SK-N-SH (cell line): ENCODE measurements around the gene ACOXL. TPM values are rescaled to one million over a fixed set of nuclear protein-coding genes. Genes with fewer than 3 reads are reported as not detected.

ENCODE experiments used
- CTCF ChIA-PET: fragments of 300-600, 350-600 bp; formaldehyde crosslinking; extraction: SDS; loops from one replicate; lab custom pipeline; 2021; lab: Yijun Ruan, JAX
- POLR2A ChIA-PET: fragments of 350-600 bp; sonication (Branson Sonifier 250); formaldehyde crosslinking; extraction: SDS; loops from one replicate; lab custom pipeline; 2020; ENCODE audit warnings: antibody characterized with exemption, inconsistent platforms; lab: Yijun Ruan, JAX
- DNase-seq: peaks from one replicate; pipeline ENCODE4 v3.0.0; 2012
- H2AFZ ChIP-seq: fragments of 200-600 bp; sonication (generic); 2 replicates; pipeline ENCODE4 v1.8.1; 2016; ENCODE audit warnings: antibody characterized with exemption, mild to moderate bottlenecking, low read depth
- H3F3A ChIP-seq: fragments of 200-600 bp; sonication (generic); replicated peaks from 2 replicates; pipeline ENCODE3; 2016; ENCODE audit warnings: antibody characterized with exemption, mild to moderate bottlenecking; ENCODE audit not compliant: insufficient read depth
- H3K27ac ChIP-seq, 2 experiments: fragments of 200-500 bp in 1 of 2; fragments of 200-600 bp in 1 of 2; sonication (Bioruptor generic) in 1 of 2; sonication (generic), shearing (Covaris generic) in 1 of 2; 2 replicates each; pipeline versions ENCODE4 v1.5.1 to v1.6.1; 2014 to 2016; ENCODE audit warnings: low read depth in 2 of 2, inconsistent platforms in 1 of 2, low read length in 1 of 2, mild to moderate bottlenecking in 1 of 2, mixed read lengths in 1 of 2
- H3K27me3 ChIP-seq: fragments of 200-600 bp; sonication (generic), shearing (Covaris generic); 2 replicates; pipeline ENCODE4 v1.6.1; 2016; ENCODE audit warnings: mixed run types; ENCODE audit not compliant: insufficient read depth
- H3K36me3 ChIP-seq, 2 experiments: fragments of 200-500 bp in 1 of 2; fragments of 200-600 bp in 1 of 2; sonication (Bioruptor generic) in 1 of 2; sonication (generic) in 1 of 2; replicated peaks in 1 of 2; 2 replicates each; pipeline versions ENCODE3 to v1.5.1; 2014 to 2016; ENCODE audit warnings: low read length in 1 of 2, mild to moderate bottlenecking in 1 of 2; ENCODE audit not compliant: insufficient read depth in 2 of 2, control insufficient read depth in 1 of 2
- H3K4me1 ChIP-seq, 2 experiments: fragments of 200-500 bp in 1 of 2; fragments of 200-600 bp in 1 of 2; sonication (Bioruptor generic) in 1 of 2; sonication (generic), shearing (Covaris generic) in 1 of 2; 2 replicates each; pipeline versions ENCODE4 v1.5.1 to v1.6.1; 2014 to 2016; ENCODE audit warnings: low read depth in 1 of 2, low read length in 1 of 2, mixed run types in 1 of 2; ENCODE audit not compliant: insufficient read depth in 2 of 2, control insufficient read depth in 1 of 2
- H3K4me2 ChIP-seq: fragments of 200-600 bp; sonication (generic), shearing (Covaris generic); 2 replicates; pipeline ENCODE4 v1.6.1; 2017; ENCODE audit warnings: mixed run types
- H3K4me3 ChIP-seq, 2 experiments: fragments of 200-500 bp in 1 of 2; fragments of 200-600 bp in 1 of 2; sonication (Bioruptor generic) in 1 of 2; sonication (generic), shearing (Covaris generic) in 1 of 2; 2 replicates each; pipeline versions ENCODE4 v1.5.1 to v1.8.1; 2014 to 2016; ENCODE audit warnings: low read depth in 2 of 2, inconsistent platforms in 1 of 2, low read length in 1 of 2, mild to moderate bottlenecking in 1 of 2, mixed read lengths in 1 of 2, moderate library complexity in 1 of 2
- H3K79me2 ChIP-seq: fragments of 200-600 bp; sonication (generic); 2 replicates; pipeline ENCODE4 v1.8.1; 2017; ENCODE audit warnings: mild to moderate bottlenecking; ENCODE audit not compliant: insufficient read depth
- H3K9ac ChIP-seq: fragments of 200-600 bp; sonication (generic); 2 replicates; pipeline ENCODE4 v1.6.1; 2017; ENCODE audit warnings: mixed run types
- H3K9me2 ChIP-seq: fragments of 200-600 bp; sonication (generic); 2 replicates; pipeline ENCODE4 v1.6.1; 2017; ENCODE audit warnings: mixed run types
- H3K9me3 ChIP-seq: fragments of 200-600 bp; sonication (generic); 2 replicates; pipeline ENCODE4 v1.6.1; 2017; ENCODE audit warnings: mixed run types, mild to moderate bottlenecking, moderate library complexity
- H4K20me1 ChIP-seq: fragments of 200-600 bp; sonication (generic); 2 replicates; pipeline ENCODE4 v1.6.1; 2017; ENCODE audit warnings: mild to moderate bottlenecking, mixed run types; ENCODE audit not compliant: insufficient read depth
- CHD2 ChIP-seq: fragments of 150-350 bp; IDR thresholded peaks from 2 replicates; pipeline ENCODE4 v1.6.1; 2018; ENCODE audit warnings: low read length; ENCODE audit not compliant: partially characterized antibody
- ELF1 ChIP-seq: IDR thresholded peaks from 2 replicates; pipeline ENCODE4 v1.4.0; 2012
- EP300 ChIP-seq, 2 experiments: IDR thresholded peaks; 2 replicates each; pipeline versions ENCODE4 v1.4.0 to v1.6.1; 2012; ENCODE audit warnings: borderline replicate concordance in 1 of 2, low read depth in 1 of 2, low read length in 1 of 2
- FOXM1 ChIP-seq: IDR thresholded peaks from 2 replicates; pipeline ENCODE4 v1.4.0; 2012; ENCODE audit warnings: low read depth, mild to moderate bottlenecking
- GABPA ChIP-seq: IDR thresholded peaks from 2 replicates; pipeline ENCODE4 v1.4.0; 2012; ENCODE audit warnings: low read depth, mild to moderate bottlenecking
- JUND ChIP-seq: IDR thresholded peaks from 2 replicates; pipeline ENCODE4 v1.4.0; 2012
- MEF2A ChIP-seq: IDR thresholded peaks from 2 replicates; pipeline ENCODE4 v1.4.0; 2012; ENCODE audit warnings: low read depth, borderline replicate concordance
- MXI1 ChIP-seq: IDR thresholded peaks from 2 replicates; pipeline ENCODE4 v1.6.1; 2012; ENCODE audit warnings: mild to moderate bottlenecking, low read depth, low read length, improper control_type of control experiment
- NRF1 ChIP-seq: IDR thresholded peaks from 2 replicates; pipeline ENCODE4 v1.6.1; 2012; ENCODE audit warnings: low read depth, mild to moderate bottlenecking, low read length
- RAD21 ChIP-seq: IDR thresholded peaks from 2 replicates; pipeline ENCODE4 v1.6.1; 2012; ENCODE audit warnings: mild to moderate bottlenecking, low read length
- RCOR1 ChIP-seq: fragments of 150-350 bp; IDR thresholded peaks from 2 replicates; pipeline ENCODE4 v1.6.1; 2017; ENCODE audit warnings: antibody characterized with exemption, low read length
- RFX5 ChIP-seq: IDR thresholded peaks from 2 replicates; pipeline ENCODE4 v1.6.1; 2012; ENCODE audit warnings: mild to moderate bottlenecking, improper control_type of control experiment, low read length
- SIN3A ChIP-seq: IDR thresholded peaks from 2 replicates; pipeline ENCODE4 v1.6.1; 2012; ENCODE audit warnings: low read depth, mild to moderate bottlenecking, low read length, moderate library complexity, borderline replicate concordance
- SMC3 ChIP-seq: IDR thresholded peaks from 2 replicates; pipeline ENCODE4 v1.6.1; 2012; ENCODE audit warnings: low read depth, low read length, improper control_type of control experiment
- TCF12 ChIP-seq: IDR thresholded peaks from 2 replicates; pipeline ENCODE4 v1.4.0; 2012
- TEAD4 ChIP-seq: IDR thresholded peaks from 2 replicates; pipeline ENCODE4 v1.4.0; 2012; ENCODE audit warnings: mild to moderate bottlenecking, borderline replicate concordance; ENCODE audit not compliant: insufficient read depth
- WGBS: methylation state at CpG from one replicate; pipeline ENCODE4 v1.1.6; 2017; ENCODE audit warnings: low lambda C conversion rate; 5-methylcytosine and 5-hydroxymethylcytosine counted together
- polyA plus RNA-seq, 3 experiments: library from polyadenylated mRNA; depleted of rRNA; stranded (reverse); fragments of >200 nt; gene quantifications; 2 replicates each; pipeline ENCODE4 v1.2.3, GENCODE V29; 2012
- TF ChIP-seq, protein P1 (sequence below): fragments of 150-350 bp; IDR thresholded peaks from 2 replicates; pipeline ENCODE4 v1.6.1; 2016; ENCODE audit warnings: mild to moderate bottlenecking, low read depth, low read length
- TF ChIP-seq, protein P2 (sequence below): IDR thresholded peaks from 2 replicates; pipeline ENCODE4 v1.4.0; 2012; ENCODE audit warnings: low read depth
- TF ChIP-seq, protein P3 (sequence below): IDR thresholded peaks from 2 replicates; pipeline ENCODE4 v1.4.0; 2012; ENCODE audit warnings: low read depth, borderline replicate concordance
- TF ChIP-seq, protein P4 (sequence below): fragments of 150-350 bp; IDR thresholded peaks from 2 replicates; pipeline ENCODE4 v1.6.1; 2017; ENCODE audit warnings: antibody characterized with exemption, low read length, low read depth, borderline replicate concordance
- TF ChIP-seq, protein P5 (sequence below): IDR thresholded peaks from 2 replicates; pipeline ENCODE4 v1.4.0; 2012; ENCODE audit warnings: low read depth, borderline replicate concordance
- TF ChIP-seq, protein P6 (sequence below): fragments of 200-600 bp; sonication (generic); IDR thresholded peaks from 2 replicates; pipeline ENCODE4 v1.6.1; 2017; ENCODE audit warnings: antibody characterized with exemption, mild to moderate bottlenecking, moderate library complexity
- TF ChIP-seq, protein P7 (sequence below): IDR thresholded peaks from 2 replicates; pipeline ENCODE4; 2012

Gene ACOXL
- polyA plus RNA-seq, 1 of the 3 experiments (the other 2 are of a cell fraction): not detected

DNA sequence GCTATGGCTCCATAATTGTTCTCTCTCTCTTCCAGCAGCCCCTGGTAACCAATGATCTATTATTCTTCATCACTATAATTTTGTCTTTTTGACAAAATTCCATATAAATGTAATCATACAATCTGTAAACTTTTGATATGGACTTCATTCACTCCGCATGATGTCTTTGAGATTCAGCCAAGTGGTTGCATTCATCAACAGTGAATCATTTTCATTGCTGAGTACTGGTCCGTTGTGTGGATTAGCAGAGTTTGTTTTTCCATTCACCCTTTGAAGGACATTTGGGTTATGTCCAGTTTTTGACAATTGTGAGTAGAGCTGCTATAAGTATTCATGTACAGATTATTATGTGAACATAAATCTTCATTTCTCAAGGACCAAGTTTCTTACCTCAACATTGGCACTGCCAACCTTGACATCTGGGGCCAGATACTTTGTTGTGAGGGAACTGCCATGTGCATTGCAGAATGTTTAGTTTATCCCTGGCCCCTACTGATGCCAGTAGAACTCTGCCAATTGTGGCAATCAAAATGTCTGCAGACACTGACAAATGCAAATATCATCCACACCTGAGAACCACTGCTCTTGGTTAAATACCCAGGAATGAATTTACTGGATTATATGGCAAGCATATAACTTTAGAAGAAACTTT is 340.0 kb downstream of the ACOXL start:
- 10% methylated on average over 2 of the region's 2 CpGs for WGBS
- Histone ChIP-seq H2AFZ (no peak overlapping the region), H3K9me3 (no peaks in the 10 kb centered on the region), H3K4me1 (peaks cover 3 to 6% of the 10 kb centered on the region in 2 experiments; a peak in 2 of 4 replicates), H3K27ac (peak overlapping the region in 1 of 2 experiments; percentile 77; a peak in 2 of 4 replicates), H4K20me1 (no peaks in the 10 kb centered on the region), H3K4me3 (no peak overlapping the region), H3K9me2 (no peaks in the 10 kb centered on the region), H3K4me2 (peak overlapping the region; percentile 45; the same call in 1 of the 2 replicates), H3K9ac (no peak overlapping the region; the same call in 1 of the 2 replicates), H3K79me2 (no peaks in the 10 kb centered on the region), H3K36me3 (no peaks in the 10 kb centered on the region), H3K27me3 (no peaks in the 10 kb centered on the region), H3F3A (peaks cover 25% of the 10 kb centered on the region)
- ChIA-PET POLR2A (no interaction called here), CTCF (interaction anchor here (1.3 kb wide), 1 partner anchor 261 kb away, joined by 3 read pairs; no protein-coding TSS in a partner anchor)
- DNase-seq: no peak
- no peak for TF ChIP-seq SIN3A
- peak; percentile 67 for TF ChIP-seq TCF12
- TF ChIP-seq, protein P1, sequence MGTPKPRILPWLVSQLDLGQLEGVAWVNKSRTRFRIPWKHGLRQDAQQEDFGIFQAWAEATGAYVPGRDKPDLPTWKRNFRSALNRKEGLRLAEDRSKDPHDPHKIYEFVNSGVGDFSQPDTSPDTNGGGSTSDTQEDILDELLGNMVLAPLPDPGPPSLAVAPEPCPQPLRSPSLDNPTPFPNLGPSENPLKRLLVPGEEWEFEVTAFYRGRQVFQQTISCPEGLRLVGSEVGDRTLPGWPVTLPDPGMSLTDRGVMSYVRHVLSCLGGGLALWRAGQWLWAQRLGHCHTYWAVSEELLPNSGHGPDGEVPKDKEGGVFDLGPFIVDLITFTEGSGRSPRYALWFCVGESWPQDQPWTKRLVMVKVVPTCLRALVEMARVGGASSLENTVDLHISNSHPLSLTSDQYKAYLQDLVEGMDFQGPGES: no peak
- TF ChIP-seq, protein P2, sequence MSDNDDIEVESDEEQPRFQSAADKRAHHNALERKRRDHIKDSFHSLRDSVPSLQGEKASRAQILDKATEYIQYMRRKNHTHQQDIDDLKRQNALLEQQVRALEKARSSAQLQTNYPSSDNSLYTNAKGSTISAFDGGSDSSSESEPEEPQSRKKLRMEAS: 0 out of 2 replicates have a peak, but pooled peaks have one; percentile 43
- no peak for TF ChIP-seq RFX5
- TF ChIP-seq, protein P3, sequence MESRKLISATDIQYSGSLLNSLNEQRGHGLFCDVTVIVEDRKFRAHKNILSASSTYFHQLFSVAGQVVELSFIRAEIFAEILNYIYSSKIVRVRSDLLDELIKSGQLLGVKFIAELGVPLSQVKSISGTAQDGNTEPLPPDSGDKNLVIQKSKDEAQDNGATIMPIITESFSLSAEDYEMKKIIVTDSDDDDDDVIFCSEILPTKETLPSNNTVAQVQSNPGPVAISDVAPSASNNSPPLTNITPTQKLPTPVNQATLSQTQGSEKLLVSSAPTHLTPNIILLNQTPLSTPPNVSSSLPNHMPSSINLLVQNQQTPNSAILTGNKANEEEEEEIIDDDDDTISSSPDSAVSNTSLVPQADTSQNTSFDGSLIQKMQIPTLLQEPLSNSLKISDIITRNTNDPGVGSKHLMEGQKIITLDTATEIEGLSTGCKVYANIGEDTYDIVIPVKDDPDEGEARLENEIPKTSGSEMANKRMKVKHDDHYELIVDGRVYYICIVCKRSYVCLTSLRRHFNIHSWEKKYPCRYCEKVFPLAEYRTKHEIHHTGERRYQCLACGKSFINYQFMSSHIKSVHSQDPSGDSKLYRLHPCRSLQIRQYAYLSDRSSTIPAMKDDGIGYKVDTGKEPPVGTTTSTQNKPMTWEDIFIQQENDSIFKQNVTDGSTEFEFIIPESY: no peak
- TF ChIP-seq MXI1: no peak
- no peak for TF ChIP-seq GABPA
- no peak for TF ChIP-seq RAD21
- no peak for TF ChIP-seq RCOR1
- TF ChIP-seq TEAD4: peak; percentile 57; the same call in 1 of the 2 replicates
- no peak for TF ChIP-seq SMC3
- TF ChIP-seq MEF2A: no peak
- TF ChIP-seq NRF1: no peak
- TF ChIP-seq, protein P4, sequence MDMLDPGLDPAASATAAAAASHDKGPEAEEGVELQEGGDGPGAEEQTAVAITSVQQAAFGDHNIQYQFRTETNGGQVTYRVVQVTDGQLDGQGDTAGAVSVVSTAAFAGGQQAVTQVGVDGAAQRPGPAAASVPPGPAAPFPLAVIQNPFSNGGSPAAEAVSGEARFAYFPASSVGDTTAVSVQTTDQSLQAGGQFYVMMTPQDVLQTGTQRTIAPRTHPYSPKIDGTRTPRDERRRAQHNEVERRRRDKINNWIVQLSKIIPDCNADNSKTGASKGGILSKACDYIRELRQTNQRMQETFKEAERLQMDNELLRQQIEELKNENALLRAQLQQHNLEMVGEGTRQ: no peak
- TF ChIP-seq, protein P5, sequence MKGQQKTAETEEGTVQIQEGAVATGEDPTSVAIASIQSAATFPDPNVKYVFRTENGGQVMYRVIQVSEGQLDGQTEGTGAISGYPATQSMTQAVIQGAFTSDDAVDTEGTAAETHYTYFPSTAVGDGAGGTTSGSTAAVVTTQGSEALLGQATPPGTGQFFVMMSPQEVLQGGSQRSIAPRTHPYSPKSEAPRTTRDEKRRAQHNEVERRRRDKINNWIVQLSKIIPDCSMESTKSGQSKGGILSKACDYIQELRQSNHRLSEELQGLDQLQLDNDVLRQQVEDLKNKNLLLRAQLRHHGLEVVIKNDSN: no peak
- TF ChIP-seq CHD2: no peak
- TF ChIP-seq JUND: peak; percentile 75
- TF ChIP-seq FOXM1: no peak
- TF ChIP-seq EP300 (IDR thresholded peaks at IDR 0.05; ENCODE audit: borderline replicate concordance in 1 of 2, low read depth in 1 of 2, low read length in 1 of 2): peak in 1 of 2 experiments; percentile 60; a peak in 1 of 4 replicates
- TF ChIP-seq, protein P6, sequence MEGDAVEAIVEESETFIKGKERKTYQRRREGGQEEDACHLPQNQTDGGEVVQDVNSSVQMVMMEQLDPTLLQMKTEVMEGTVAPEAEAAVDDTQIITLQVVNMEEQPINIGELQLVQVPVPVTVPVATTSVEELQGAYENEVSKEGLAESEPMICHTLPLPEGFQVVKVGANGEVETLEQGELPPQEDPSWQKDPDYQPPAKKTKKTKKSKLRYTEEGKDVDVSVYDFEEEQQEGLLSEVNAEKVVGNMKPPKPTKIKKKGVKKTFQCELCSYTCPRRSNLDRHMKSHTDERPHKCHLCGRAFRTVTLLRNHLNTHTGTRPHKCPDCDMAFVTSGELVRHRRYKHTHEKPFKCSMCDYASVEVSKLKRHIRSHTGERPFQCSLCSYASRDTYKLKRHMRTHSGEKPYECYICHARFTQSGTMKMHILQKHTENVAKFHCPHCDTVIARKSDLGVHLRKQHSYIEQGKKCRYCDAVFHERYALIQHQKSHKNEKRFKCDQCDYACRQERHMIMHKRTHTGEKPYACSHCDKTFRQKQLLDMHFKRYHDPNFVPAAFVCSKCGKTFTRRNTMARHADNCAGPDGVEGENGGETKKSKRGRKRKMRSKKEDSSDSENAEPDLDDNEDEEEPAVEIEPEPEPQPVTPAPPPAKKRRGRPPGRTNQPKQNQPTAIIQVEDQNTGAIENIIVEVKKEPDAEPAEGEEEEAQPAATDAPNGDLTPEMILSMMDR: no peak
- TF ChIP-seq ELF1: no peak
- TF ChIP-seq, protein P7, sequence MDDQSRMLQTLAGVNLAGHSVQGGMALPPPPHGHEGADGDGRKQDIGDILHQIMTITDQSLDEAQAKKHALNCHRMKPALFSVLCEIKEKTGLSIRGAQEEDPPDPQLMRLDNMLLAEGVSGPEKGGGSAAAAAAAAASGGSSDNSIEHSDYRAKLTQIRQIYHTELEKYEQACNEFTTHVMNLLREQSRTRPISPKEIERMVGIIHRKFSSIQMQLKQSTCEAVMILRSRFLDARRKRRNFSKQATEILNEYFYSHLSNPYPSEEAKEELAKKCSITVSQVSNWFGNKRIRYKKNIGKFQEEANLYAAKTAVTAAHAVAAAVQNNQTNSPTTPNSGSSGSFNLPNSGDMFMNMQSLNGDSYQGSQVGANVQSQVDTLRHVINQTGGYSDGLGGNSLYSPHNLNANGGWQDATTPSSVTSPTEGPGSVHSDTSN: peak; percentile 64
